LNCaP clone FGC (cell line): ENCODE measurements around the gene SLC6A18.

Experiments used
- DNase-seq: peaks from one replicate; pipeline ENCODE4 v3.0.0-alpha.2; 2011; ENCODE audit warnings: low read depth
- H3K4me3 ChIP-seq: 2 replicates; pipeline ENCODE4 v1.5.1; 2011; ENCODE audit warnings: mild to moderate bottlenecking, low read depth, low read length, control low read depth
- TF ChIP-seq, protein P1 (sequence below): IDR thresholded peaks from 2 replicates; pipeline ENCODE4 v1.5.1; 2012; ENCODE audit warnings: mild to moderate bottlenecking; ENCODE audit not compliant: control insufficient read depth, insufficient read depth; ENCODE audit errors: extremely low read depth

Gene SLC6A18

DNA sequence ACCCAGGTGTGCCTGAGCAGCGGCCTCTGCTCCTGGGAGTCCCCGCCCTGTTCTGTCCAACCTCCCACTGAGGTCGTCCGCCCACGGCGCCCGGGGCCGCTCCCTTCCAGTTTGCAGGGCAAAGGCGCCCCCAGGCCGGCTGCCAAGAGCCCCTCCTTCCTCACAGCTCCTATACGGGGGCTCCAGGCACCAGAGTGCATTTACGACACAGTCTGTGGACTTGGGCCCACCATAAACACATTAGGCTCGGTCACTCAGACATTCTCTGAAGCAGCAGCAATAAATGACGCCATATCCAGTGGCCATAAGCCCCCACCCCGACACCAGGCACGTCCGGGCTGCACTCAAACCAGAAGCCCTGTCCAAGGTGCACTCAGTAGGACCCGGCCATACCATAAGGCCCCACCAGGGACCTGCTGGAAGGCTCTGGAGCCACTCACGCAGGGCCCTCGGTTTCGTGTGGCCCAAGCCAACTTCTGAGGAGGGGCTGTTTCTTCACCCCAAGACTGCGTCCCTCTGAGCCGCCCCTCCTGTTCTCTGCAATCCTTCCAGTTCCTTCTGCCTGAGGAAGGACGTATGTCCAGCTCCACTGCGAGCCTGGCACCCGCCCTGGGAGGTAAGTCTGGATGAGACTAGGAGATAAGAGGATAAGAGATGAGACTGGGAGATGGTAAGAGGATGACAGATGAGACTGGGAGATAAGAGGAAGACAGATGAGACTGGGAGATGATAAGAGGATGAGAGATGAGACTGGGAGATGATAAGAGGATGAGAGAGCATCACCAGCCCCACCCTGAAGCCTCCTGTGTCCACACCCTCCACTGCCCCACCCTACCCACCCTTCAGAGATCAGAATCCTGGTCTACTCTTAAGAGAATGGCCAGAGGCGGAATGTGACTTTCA is 26.7 kb downstream of the SLC6A18 start:
- TF ChIP-seq, protein P1, sequence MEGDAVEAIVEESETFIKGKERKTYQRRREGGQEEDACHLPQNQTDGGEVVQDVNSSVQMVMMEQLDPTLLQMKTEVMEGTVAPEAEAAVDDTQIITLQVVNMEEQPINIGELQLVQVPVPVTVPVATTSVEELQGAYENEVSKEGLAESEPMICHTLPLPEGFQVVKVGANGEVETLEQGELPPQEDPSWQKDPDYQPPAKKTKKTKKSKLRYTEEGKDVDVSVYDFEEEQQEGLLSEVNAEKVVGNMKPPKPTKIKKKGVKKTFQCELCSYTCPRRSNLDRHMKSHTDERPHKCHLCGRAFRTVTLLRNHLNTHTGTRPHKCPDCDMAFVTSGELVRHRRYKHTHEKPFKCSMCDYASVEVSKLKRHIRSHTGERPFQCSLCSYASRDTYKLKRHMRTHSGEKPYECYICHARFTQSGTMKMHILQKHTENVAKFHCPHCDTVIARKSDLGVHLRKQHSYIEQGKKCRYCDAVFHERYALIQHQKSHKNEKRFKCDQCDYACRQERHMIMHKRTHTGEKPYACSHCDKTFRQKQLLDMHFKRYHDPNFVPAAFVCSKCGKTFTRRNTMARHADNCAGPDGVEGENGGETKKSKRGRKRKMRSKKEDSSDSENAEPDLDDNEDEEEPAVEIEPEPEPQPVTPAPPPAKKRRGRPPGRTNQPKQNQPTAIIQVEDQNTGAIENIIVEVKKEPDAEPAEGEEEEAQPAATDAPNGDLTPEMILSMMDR: no peak

DNA sequence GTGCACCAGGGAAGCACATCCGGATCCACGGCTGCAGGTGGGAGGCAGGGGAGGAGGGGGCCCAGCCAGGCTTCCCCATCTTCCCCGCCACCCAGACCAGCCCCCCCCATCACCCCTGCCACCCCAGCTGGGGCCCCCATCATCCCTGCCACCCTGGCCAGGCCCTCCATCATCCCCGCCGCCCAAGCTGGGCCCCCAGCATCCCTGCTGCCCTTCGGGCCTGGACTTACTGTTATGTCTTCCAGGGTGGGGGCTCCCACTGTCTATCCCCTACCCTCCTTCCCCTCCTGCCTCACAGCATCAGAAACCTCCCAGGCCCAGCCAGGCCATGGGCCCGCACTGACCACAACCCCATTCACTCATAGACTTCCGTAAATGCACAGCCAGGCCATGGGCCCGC is 27.5 kb downstream of the SLC6A18 start:
- no peak for DNase-seq
- TF ChIP-seq, protein P1: no peak

More for the DNA sequence above, 26.7 kb downstream of the SLC6A18 start:
- no peak for DNase-seq
- H3K4me3 ChIP-seq: no peak overlapping the region

GRCh38 chr5:1253456-1254105 is 28.4 kb downstream of the SLC6A18 start:
- no peak for DNase-seq
- TF ChIP-seq, protein P1: no peak
- H3K4me3 ChIP-seq: no peak overlapping the region

More for the DNA sequence above, 27.5 kb downstream of the SLC6A18 start:
- H3K4me3 ChIP-seq: no peak overlapping the region

- DNase-seq: no peak
- TF ChIP-seq, protein P1: no peak
- no peak overlapping the region for H3K4me3 ChIP-seq
Observed at GRCh38 chr5:1254196-1254595, 29.0 kb downstream of the SLC6A18 start.

DNA sequence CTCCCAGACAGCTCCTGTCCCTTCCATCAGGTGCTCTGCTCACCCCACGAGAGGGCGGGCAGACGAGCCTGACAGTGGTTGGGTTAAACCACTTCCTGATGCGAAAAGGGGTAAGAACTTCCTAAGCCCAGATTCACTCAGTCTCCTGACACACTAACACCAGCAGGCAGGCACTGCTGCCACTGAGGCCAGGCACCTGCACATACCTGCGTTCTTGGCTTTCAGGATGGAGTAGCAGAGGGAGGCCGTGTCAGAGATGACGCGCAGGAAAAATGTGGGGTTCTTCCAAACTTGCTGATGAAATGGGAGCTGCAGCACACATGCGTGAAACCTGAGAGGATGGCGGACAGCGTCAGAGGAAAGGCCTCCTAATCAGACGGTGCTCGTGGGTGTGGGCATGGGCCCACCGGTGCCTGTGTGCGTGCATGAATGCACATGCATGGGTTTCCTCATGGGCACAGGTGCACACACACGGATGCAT is 29.9 kb downstream of the SLC6A18 start:
- no peak for DNase-seq
- H3K4me3 ChIP-seq: no peak overlapping the region
- TF ChIP-seq, protein P1: no peak

- no peak overlapping the region for H3K4me3 ChIP-seq
- no peak for DNase-seq
- TF ChIP-seq, protein P1: no peak
Observed at GRCh38 chr5:1256776-1257175, 31.6 kb downstream of the SLC6A18 start.
